Measurements from ENCODE around the gene IL17RD. TPM values are rescaled to one million over a fixed set of nuclear protein-coding genes. Genes with fewer than 3 reads are reported as not detected.

IL17RD gene
- polyA plus RNA-seq, 1 of the 3 experiments (the other 2 are of a cell fraction): 2.4 TPM

- H3K4me2 ChIP-seq: no peak overlapping the region
- 92% methylated on average over 8 of the region's 8 CpGs for WGBS (ENCODE audit: low lambda C conversion rate)
- CTCF ChIA-PET: interaction anchor here (0.6 to 6.0 kb wide), 14 partner anchors 8 to 164 kb away, joined by 3 to 49 read pairs (median 4); no protein-coding TSS in a partner anchor
These were observed 4.9 kb downstream of the IL17RD start for GRCh38 chr3:57160076-57160764.

GRCh38 chr3:57158813-57159738 is 6.1 kb downstream of the IL17RD start:
- Histone ChIP-seq H3K4me1 (ENCODE audit: control insufficient read depth in 1 of 2, insufficient read depth in 2 of 2, low read depth in 1 of 2, low read length in 1 of 2) (peaks cover 7 to 89% of the 10 kb centered on the region in 2 experiments; a peak in 2 of 4 replicates), H3K4me3 (ENCODE audit: low read depth in 2 of 2, low read length in 1 of 2) (no peak overlapping the region), H3K9me2 (no peaks in the 10 kb centered on the region), H3K9ac (no peak overlapping the region), H3F3A (replicated peaks; ENCODE audit: insufficient read depth) (no peaks in the 10 kb centered on the region), H3K4me2 (no peak overlapping the region), H3K79me2 (ENCODE audit: insufficient read depth) (no peaks in the 10 kb centered on the region), H4K20me1 (ENCODE audit: insufficient read depth) (no peaks in the 10 kb centered on the region), H3K9me3 (no peaks in the 10 kb centered on the region), H2AFZ (ENCODE audit: low read depth) (no peak overlapping the region), H3K36me3 (replicated peaks in 1 of 2; ENCODE audit: control insufficient read depth in 1 of 2, insufficient read depth in 2 of 2, low read length in 1 of 2) (no peaks in the 10 kb centered on the region), H3K27ac (ENCODE audit: low read depth in 2 of 2, low read length in 1 of 2) (peak overlapping the region in 1 of 2 experiments; percentile 78; a peak in 2 of 4 replicates), H3K27me3 (ENCODE audit: insufficient read depth) (no peaks in the 10 kb centered on the region)
- 43% methylated on average over 7 of the region's 8 CpGs for WGBS (ENCODE audit: low lambda C conversion rate)
- no peak for TF ChIP-seq FOSL2 (IDR thresholded peaks at IDR 0.05; ENCODE audit: borderline replicate concordance, low read depth)
- TF ChIP-seq PBX3 (IDR thresholded peaks at IDR 0.05): 0 out of 2 replicates have a peak, but pooled peaks have one; percentile 7
- POLR2A ChIA-PET: interaction anchor here (1.4 to 2.9 kb wide), 2 partner anchors 12 to 31 kb away, joined by 5 to 31 read pairs; no protein-coding TSS in a partner anchor
- CTCF ChIA-PET: interaction anchor here (0.6 to 6.0 kb wide), 11 partner anchors 11 to 67 kb away, joined by 3 to 49 read pairs (median 3); no protein-coding TSS in a partner anchor
- no peak for DNase-seq

More at GRCh38 chr3:57160076-57160764, 4.9 kb downstream of the IL17RD start:
- peaks cover 7 to 80% of the 10 kb centered on the region in 2 experiments; a peak in 2 of 4 replicates for H3K4me1 ChIP-seq (ENCODE audit: control insufficient read depth in 1 of 2, insufficient read depth in 2 of 2, low read depth in 1 of 2, low read length in 1 of 2)
- POLR2A ChIA-PET: interaction anchor here (1.5 to 2.9 kb wide), 4 partner anchors 8 to 40 kb away, joined by 7 to 31 read pairs (median 10); no protein-coding TSS in a partner anchor
- no peaks in the 10 kb centered on the region for H3K9me2 ChIP-seq
- H3K27me3 ChIP-seq (ENCODE audit: insufficient read depth): no peaks in the 10 kb centered on the region
- H3K36me3 ChIP-seq (replicated peaks in 1 of 2; ENCODE audit: control insufficient read depth in 1 of 2, insufficient read depth in 2 of 2, low read length in 1 of 2): no peaks in the 10 kb centered on the region
- peak overlapping the region in 1 of 2 experiments; percentile 99; a peak in 2 of 4 replicates for H3K27ac ChIP-seq (ENCODE audit: low read depth in 2 of 2, low read length in 1 of 2)
- DNase-seq: no peak
- H3K79me2 ChIP-seq (ENCODE audit: insufficient read depth): no peaks in the 10 kb centered on the region
- H3F3A ChIP-seq (replicated peaks; ENCODE audit: insufficient read depth): no peaks in the 10 kb centered on the region
- no peak overlapping the region for H2AFZ ChIP-seq (ENCODE audit: low read depth)
- no peaks in the 10 kb centered on the region for H4K20me1 ChIP-seq (ENCODE audit: insufficient read depth)
- H3K9ac ChIP-seq: no peak overlapping the region
- no peaks in the 10 kb centered on the region for H3K9me3 ChIP-seq
- TF ChIP-seq USF2 (IDR thresholded peaks at IDR 0.05; ENCODE audit: borderline replicate concordance, low read depth, low read length) (no peak), TAF1 (IDR thresholded peaks at IDR 0.05; ENCODE audit: borderline replicate concordance, low read depth, low read length) (no peak)
- no peak overlapping the region; a peak in 1 of 4 replicates for H3K4me3 ChIP-seq (ENCODE audit: low read depth in 2 of 2, low read length in 1 of 2)

Measured in SK-N-SH (cell line).